Measurements from ENCODE around the gene CHD3. TPM values are rescaled to one million over a fixed set of nuclear protein-coding genes. Genes with fewer than 3 reads are reported as not detected.
A peak's percentile ranks its signal among the peaks of the same experiment; 100 is the strongest.

The CHD3 gene
- total and polyA plus RNA-seq, 2 of the 13 experiments (the other 11 are each of a cell fraction or from before 2014, with no cell fraction given) = 2.7 to 3.7 TPM

- TF ChIP-seq, protein P1, sequence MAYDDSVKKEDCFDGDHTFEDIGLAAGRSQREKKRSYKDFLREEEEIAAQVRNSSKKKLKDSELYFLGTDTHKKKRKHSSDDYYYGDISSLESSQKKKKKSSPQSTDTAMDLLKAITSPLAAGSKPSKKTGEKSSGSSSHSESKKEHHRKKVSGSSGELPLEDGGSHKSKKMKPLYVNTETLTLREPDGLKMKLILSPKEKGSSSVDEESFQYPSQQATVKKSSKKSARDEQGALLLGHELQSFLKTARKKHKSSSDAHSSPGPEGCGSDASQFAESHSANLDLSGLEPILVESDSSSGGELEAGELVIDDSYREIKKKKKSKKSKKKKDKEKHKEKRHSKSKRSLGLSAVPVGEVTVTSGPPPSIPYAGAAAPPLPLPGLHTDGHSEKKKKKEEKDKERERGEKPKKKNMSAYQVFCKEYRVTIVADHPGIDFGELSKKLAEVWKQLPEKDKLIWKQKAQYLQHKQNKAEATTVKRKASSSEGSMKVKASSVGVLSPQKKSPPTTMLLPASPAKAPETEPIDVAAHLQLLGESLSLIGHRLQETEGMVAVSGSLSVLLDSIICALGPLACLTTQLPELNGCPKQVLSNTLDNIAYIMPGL (CRISPR knock-in tag; IDR thresholded peaks at IDR 0.05; ENCODE audit: borderline replicate concordance in 1 of 2, low read depth in 1 of 2) = peak in 1 of 2 experiments; percentile 49; a peak in 1 of 4 replicates
- TF ChIP-seq NCOA5 (CRISPR knock-in tag; IDR thresholded peaks at IDR 0.05) (no peak), ZNF75D (CRISPR knock-in tag; IDR thresholded peaks at IDR 0.05; ENCODE audit: borderline replicate concordance) (no peak), ELF4 (CRISPR knock-in tag; IDR thresholded peaks at IDR 0.05; ENCODE audit: borderline replicate concordance) (no peak), KDM6A (CRISPR knock-in tag; IDR thresholded peaks at IDR 0.05; ENCODE audit: low read depth) (no peak), KLF12 (CRISPR knock-in tag; IDR thresholded peaks at IDR 0.05; ENCODE audit: borderline replicate concordance) (no peak), ZNF451 (CRISPR knock-in tag; IDR thresholded peaks at IDR 0.05) (no peak), MAFF (IDR thresholded peaks at IDR 0.05; ENCODE audit: low read depth, low read length) (peak; percentile 43), DNMT1 (CRISPR knock-in tag; IDR thresholded peaks at IDR 0.05) (no peak), ZNF513 (CRISPR knock-in tag; conservative IDR thresholded peaks at IDR 0.05) (no peak), SOX5 (CRISPR knock-in tag; IDR thresholded peaks at IDR 0.05; ENCODE audit: borderline replicate concordance) (no peak), ZNF382 (CRISPR knock-in tag; IDR thresholded peaks at IDR 0.05; ENCODE audit: borderline replicate concordance) (no peak), ZNF547 (CRISPR knock-in tag; IDR thresholded peaks at IDR 0.05) (no peak)
- TF ChIP-seq, protein P2, sequence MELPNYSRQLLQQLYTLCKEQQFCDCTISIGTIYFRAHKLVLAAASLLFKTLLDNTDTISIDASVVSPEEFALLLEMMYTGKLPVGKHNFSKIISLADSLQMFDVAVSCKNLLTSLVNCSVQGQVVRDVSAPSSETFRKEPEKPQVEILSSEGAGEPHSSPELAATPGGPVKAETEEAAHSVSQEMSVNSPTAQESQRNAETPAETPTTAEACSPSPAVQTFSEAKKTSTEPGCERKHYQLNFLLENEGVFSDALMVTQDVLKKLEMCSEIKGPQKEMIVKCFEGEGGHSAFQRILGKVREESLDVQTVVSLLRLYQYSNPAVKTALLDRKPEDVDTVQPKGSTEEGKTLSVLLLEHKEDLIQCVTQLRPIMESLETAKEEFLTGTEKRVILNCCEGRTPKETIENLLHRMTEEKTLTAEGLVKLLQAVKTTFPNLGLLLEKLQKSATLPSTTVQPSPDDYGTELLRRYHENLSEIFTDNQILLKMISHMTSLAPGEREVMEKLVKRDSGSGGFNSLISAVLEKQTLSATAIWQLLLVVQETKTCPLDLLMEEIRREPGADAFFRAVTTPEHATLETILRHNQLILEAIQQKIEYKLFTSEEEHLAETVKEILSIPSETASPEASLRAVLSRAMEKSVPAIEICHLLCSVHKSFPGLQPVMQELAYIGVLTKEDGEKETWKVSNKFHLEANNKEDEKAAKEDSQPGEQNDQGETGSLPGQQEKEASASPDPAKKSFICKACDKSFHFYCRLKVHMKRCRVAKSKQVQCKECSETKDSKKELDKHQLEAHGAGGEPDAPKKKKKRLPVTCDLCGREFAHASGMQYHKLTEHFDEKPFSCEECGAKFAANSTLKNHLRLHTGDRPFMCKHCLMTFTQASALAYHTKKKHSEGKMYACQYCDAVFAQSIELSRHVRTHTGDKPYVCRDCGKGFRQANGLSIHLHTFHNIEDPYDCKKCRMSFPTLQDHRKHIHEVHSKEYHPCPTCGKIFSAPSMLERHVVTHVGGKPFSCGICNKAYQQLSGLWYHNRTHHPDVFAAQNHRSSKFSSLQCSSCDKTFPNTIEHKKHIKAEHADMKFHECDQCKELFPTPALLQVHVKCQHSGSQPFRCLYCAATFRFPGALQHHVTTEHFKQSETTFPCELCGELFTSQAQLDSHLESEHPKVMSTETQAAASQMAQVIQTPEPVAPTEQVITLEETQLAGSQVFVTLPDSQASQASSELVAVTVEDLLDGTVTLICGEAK (IDR thresholded peaks at IDR 0.05) = no peak
- TF ChIP-seq, protein P2 (CRISPR knock-in tag; IDR thresholded peaks at IDR 0.05) = no peak; the same call in 1 of the 2 replicates
- TF ChIP-seq, protein P3, sequence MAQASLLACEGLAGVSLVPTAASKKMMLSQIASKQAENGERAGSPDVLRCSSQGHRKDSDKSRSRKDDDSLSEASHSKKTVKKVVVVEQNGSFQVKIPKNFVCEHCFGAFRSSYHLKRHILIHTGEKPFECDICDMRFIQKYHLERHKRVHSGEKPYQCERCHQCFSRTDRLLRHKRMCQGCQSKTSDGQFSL (CRISPR knock-in tag; IDR thresholded peaks at IDR 0.05) = 0 out of 2 replicates have a peak, but pooled peaks have one; percentile 20
Observed at GRCh38 chr17:7842380-7843256, 46.0 kb upstream of the CHD3 start (continued).
